Neural cell (in vitro differentiated cells): ENCODE measurements around the gene BMPR1B. TPM values are rescaled to one million over a fixed set of nuclear protein-coding genes. Genes with fewer than 3 reads are reported as not detected.

Experiments
- H2AFZ ChIP-seq: fragments of 200-600, 300-800 bp; sonication (generic), shearing (Covaris generic); 2 replicates; pipeline ENCODE4 v1.6.0; 2014; ENCODE audit warnings: low read depth, mild to moderate bottlenecking, antibody characterized with exemption, low read length, moderate library complexity
- H3F3A ChIP-seq: fragments of 200-600 bp; shearing (Covaris generic); 2 replicates; pipeline ENCODE4 v1.6.1; 2016; ENCODE audit warnings: mild to moderate bottlenecking, moderate library complexity, mixed read lengths, antibody characterized with exemption, low read length; ENCODE audit not compliant: insufficient read depth, poor library complexity, severe bottlenecking
- H3K27ac ChIP-seq: fragments of 200-600, 300-800 bp; sonication (generic), shearing (Covaris generic); 2 replicates; pipeline ENCODE4 v1.5.1; 2014; ENCODE audit warnings: mild to moderate bottlenecking, low read length, moderate library complexity
- H3K27me3 ChIP-seq: fragments of 300-800, 200-600 bp; sonication (generic), shearing (Covaris generic); 2 replicates; pipeline ENCODE4 v1.6.0; 2014; ENCODE audit warnings: mild to moderate bottlenecking, low read depth, low read length, moderate library complexity; ENCODE audit not compliant: insufficient read depth
- H3K36me3 ChIP-seq: fragments of 300-800, 200-600 bp; sonication (generic), shearing (Covaris generic); 2 replicates; pipeline ENCODE4 v1.5.1; 2014; ENCODE audit warnings: mild to moderate bottlenecking, antibody characterized with exemption, low read length, moderate library complexity; ENCODE audit not compliant: insufficient read depth
- H3K4me2 ChIP-seq: fragments of 300-800, 200-600 bp; sonication (generic), shearing (Covaris generic); 2 replicates; pipeline ENCODE4 v1.6.0; 2014; ENCODE audit warnings: mild to moderate bottlenecking, low read length
- H3K4me3 ChIP-seq: fragments of 300-800, 200-600 bp; sonication (generic), shearing (Covaris generic); 2 replicates; pipeline ENCODE4 v1.5.1; 2014; ENCODE audit warnings: mild to moderate bottlenecking, low read length, moderate library complexity
- H3K79me2 ChIP-seq: fragments of 200-600 bp; shearing (Covaris generic); replicated peaks from 2 replicates; pipeline ENCODE4 v1.6.0; 2014; ENCODE audit warnings: mild to moderate bottlenecking, low read length, moderate library complexity; ENCODE audit not compliant: insufficient read depth
- H3K9ac ChIP-seq: fragments of 300-800, 200-600 bp; sonication (generic), shearing (Covaris generic); 2 replicates; pipeline ENCODE4 v1.6.1; 2016; ENCODE audit warnings: mild to moderate bottlenecking, low read length, mixed read lengths
- H3K9me2 ChIP-seq: fragments of 200-600 bp; shearing (Covaris generic); 2 replicates; pipeline ENCODE4 v1.6.1; 2016; ENCODE audit warnings: mild to moderate bottlenecking, low read length, mixed read lengths; ENCODE audit not compliant: insufficient read depth
- H3K9me3 ChIP-seq: fragments of 200-600, 300-800 bp; sonication (generic), shearing (Covaris generic); 2 replicates; pipeline ENCODE4 v1.6.1; 2016; ENCODE audit warnings: mild to moderate bottlenecking, mixed run types, low read length, moderate library complexity, mixed read lengths
- H4K20me1 ChIP-seq: fragments of 200-600 bp; shearing (Covaris generic); 2 replicates; pipeline ENCODE4 v1.6.1; 2016; ENCODE audit warnings: mild to moderate bottlenecking, mixed run types; ENCODE audit not compliant: insufficient read depth
- EP300 ChIP-seq: fragments of 450-650 bp; conservative IDR thresholded peaks from 2 replicates; pipeline ENCODE4 v1.6.1; 2014; ENCODE audit warnings: antibody characterized with exemption, mild to moderate bottlenecking, moderate library complexity; ENCODE audit not compliant: poor library complexity, severe bottlenecking
- EZH2 ChIP-seq: fragments of 200-600, 300-800 bp; shearing (Covaris generic), sonication (generic); IDR thresholded peaks from 2 replicates; pipeline ENCODE4 v1.6.1; 2014; ENCODE audit warnings: antibody characterized with exemption, low read length, borderline replicate concordance, mild to moderate bottlenecking; ENCODE audit not compliant: insufficient read depth, poor library complexity, severe bottlenecking
- MXI1 ChIP-seq: fragments of 450-650 bp; conservative IDR thresholded peaks from 2 replicates; pipeline ENCODE4 v1.6.1; 2014; ENCODE audit warnings: antibody characterized with exemption, mild to moderate bottlenecking; ENCODE audit not compliant: poor library complexity, severe bottlenecking
- POLR2AphosphoS5 ChIP-seq: IDR thresholded peaks from 2 replicates; pipeline ENCODE4 v1.6.1; 2012
- RAD21 ChIP-seq: fragments of 450-650 bp; conservative IDR thresholded peaks from 2 replicates; pipeline ENCODE4 v1.6.1; 2014; ENCODE audit warnings: antibody characterized with exemption, mild to moderate bottlenecking, moderate library complexity
- REST ChIP-seq: IDR thresholded peaks from 2 replicates; pipeline ENCODE4 v1.6.1; 2012; ENCODE audit warnings: borderline replicate concordance
- SMC3 ChIP-seq: fragments of 450-650 bp; conservative IDR thresholded peaks from 2 replicates; pipeline ENCODE4 v1.6.1; 2014; ENCODE audit warnings: antibody characterized with exemption, mild to moderate bottlenecking, moderate library complexity; ENCODE audit not compliant: poor library complexity
- TAF1 ChIP-seq: IDR thresholded peaks from 2 replicates; pipeline ENCODE4 v1.6.1; 2012; ENCODE audit warnings: low read depth
- polyA plus RNA-seq: library from polyadenylated mRNA; depleted of rRNA; stranded (reverse); fragments of >200 nt; gene quantifications from 2 replicates; pipeline ENCODE4 v1.2.3, GENCODE V29; 2014
- TF ChIP-seq, protein P1 (sequence below): fragments of 450-650 bp; IDR thresholded peaks from 2 replicates; pipeline ENCODE4 v1.5.1; 2014; ENCODE audit warnings: antibody characterized with exemption, mild to moderate bottlenecking, moderate library complexity; ENCODE audit not compliant: poor library complexity, severe bottlenecking

Gene BMPR1B
- polyA plus RNA-seq, 1 donor from 2014 or later = 1.6 TPM

DNA sequence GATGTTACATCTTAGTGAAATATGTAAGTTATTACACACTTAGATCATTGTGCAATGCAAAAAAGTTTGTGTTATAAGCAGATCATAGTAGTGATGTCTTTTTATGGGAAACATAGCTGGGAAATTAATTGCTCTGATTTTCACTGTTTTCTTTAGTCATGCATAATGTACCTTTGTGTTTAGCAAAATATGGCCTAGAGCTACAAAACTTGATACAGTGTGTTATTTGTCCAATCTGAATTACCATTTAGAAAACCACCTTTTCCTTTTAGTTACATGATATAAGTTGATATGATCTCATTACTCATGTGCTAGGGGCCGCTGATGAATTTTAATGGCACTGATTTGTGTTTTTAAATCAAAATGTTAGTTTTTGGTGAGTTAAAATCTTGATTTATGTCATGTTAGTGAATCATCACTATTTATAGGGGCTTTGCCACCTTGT, 2.0 kb downstream of the BMPR1B start:
- Histone ChIP-seq H3K9me3 (no peaks in the 10 kb centered on the region), H3K9me2 (no peaks in the 10 kb centered on the region), H3K79me2 (no peaks in the 10 kb centered on the region), H3K9ac (no peak overlapping the region), H3K4me3 (peak overlapping the region; percentile 70), H3K27me3 (peaks cover 42% of the 10 kb centered on the region), H3K4me2 (no peak overlapping the region), H3K27ac (no peak overlapping the region), H3F3A (peaks cover 2% of the 10 kb centered on the region), H3K36me3 (no peaks in the 10 kb centered on the region), H2AFZ (no peak overlapping the region), H4K20me1 (no peaks in the 10 kb centered on the region)
- TF ChIP-seq, protein P1, sequence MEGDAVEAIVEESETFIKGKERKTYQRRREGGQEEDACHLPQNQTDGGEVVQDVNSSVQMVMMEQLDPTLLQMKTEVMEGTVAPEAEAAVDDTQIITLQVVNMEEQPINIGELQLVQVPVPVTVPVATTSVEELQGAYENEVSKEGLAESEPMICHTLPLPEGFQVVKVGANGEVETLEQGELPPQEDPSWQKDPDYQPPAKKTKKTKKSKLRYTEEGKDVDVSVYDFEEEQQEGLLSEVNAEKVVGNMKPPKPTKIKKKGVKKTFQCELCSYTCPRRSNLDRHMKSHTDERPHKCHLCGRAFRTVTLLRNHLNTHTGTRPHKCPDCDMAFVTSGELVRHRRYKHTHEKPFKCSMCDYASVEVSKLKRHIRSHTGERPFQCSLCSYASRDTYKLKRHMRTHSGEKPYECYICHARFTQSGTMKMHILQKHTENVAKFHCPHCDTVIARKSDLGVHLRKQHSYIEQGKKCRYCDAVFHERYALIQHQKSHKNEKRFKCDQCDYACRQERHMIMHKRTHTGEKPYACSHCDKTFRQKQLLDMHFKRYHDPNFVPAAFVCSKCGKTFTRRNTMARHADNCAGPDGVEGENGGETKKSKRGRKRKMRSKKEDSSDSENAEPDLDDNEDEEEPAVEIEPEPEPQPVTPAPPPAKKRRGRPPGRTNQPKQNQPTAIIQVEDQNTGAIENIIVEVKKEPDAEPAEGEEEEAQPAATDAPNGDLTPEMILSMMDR = no peak
- TF ChIP-seq EP300 (no peak), TAF1 (no peak), EZH2 (no peak), POLR2AphosphoS5 (no peak), MXI1 (no peak), RAD21 (no peak), REST (no peak), SMC3 (no peak)

- H3K9me3 ChIP-seq = no peaks in the 10 kb centered on the region
- no peak overlapping the region for H3K27ac ChIP-seq
- no peaks in the 10 kb centered on the region for H4K20me1 ChIP-seq
- no peak overlapping the region for H3K4me3 ChIP-seq
- H3K36me3 ChIP-seq = no peaks in the 10 kb centered on the region
- no peak overlapping the region for H3K9ac ChIP-seq
- no peak overlapping the region for H2AFZ ChIP-seq
- TF ChIP-seq SMC3 (no peak), MXI1 (no peak)
- H3K79me2 ChIP-seq = no peaks in the 10 kb centered on the region
- H3K27me3 ChIP-seq = peaks cover 29% of the 10 kb centered on the region
- no peak overlapping the region for H3K4me2 ChIP-seq
- H3K9me2 ChIP-seq = no peaks in the 10 kb centered on the region
- peaks cover 2% of the 10 kb centered on the region for H3F3A ChIP-seq
Measured at GRCh38 chr4:94762326-94762725, 4.6 kb downstream of the BMPR1B start.

- Histone ChIP-seq H4K20me1 (no peaks in the 10 kb centered on the region), H3K4me3 (no peak overlapping the region)
Measured at GRCh38 chr4:94763005-94763404, 5.2 kb downstream of the BMPR1B start.

More at GRCh38 chr4:94763005-94763404, 5.2 kb downstream of the BMPR1B start:
- no peak overlapping the region for H2AFZ ChIP-seq
- H3F3A ChIP-seq = no peaks in the 10 kb centered on the region
- H3K36me3 ChIP-seq = no peaks in the 10 kb centered on the region
- H3K9ac ChIP-seq = no peak overlapping the region
- TF ChIP-seq MXI1 = no peak
- no peak for TF ChIP-seq TAF1
- TF ChIP-seq SMC3 = no peak
- TF ChIP-seq POLR2AphosphoS5 = no peak
- TF ChIP-seq EZH2 = no peak
- no peak overlapping the region for H3K27ac ChIP-seq
- no peaks in the 10 kb centered on the region for H3K9me3 ChIP-seq
- H3K27me3 ChIP-seq = peaks cover 25% of the 10 kb centered on the region
- H3K4me2 ChIP-seq = no peak overlapping the region
- H3K9me2 ChIP-seq = no peaks in the 10 kb centered on the region
- no peaks in the 10 kb centered on the region for H3K79me2 ChIP-seq
